CD4-positive, alpha-beta T cell treated with Interleukin-2 at 100 ng/mL for 4 hours (primary cell): ENCODE measurements around the gene POU2F1.

Experiments used
- DNase-seq: peaks from one replicate; pipeline ENCODE4 v3.0.0-alpha.2; 2020; ENCODE audit warnings: low spot score

POU2F1 gene

GRCh38 chr1:167272369-167272957 lies 51.8 kb downstream of the POU2F1 start:
- no peak for DNase-seq

GRCh38 chr1:167273027-167273800 lies 52.5 kb downstream of the POU2F1 start:
- no peak for DNase-seq

- DNase-seq: no peak
Measured at GRCh38 chr1:167274061-167274460, 53.4 kb downstream of the POU2F1 start.

- no peak for DNase-seq
Measured at GRCh38 chr1:167276969-167277368, 56.3 kb downstream of the POU2F1 start.

- no peak for DNase-seq
Measured at GRCh38 chr1:167278497-167278896, 57.8 kb downstream of the POU2F1 start.

GRCh38 chr1:167280912-167281311 lies 60.2 kb downstream of the POU2F1 start:
- no peak for DNase-seq

- no peak for DNase-seq
Measured at GRCh38 chr1:167288390-167289074, 67.8 kb downstream of the POU2F1 start.

- no peak for DNase-seq
Measured at GRCh38 chr1:167289075-167289442, 68.4 kb downstream of the POU2F1 start.

GRCh38 chr1:167289966-167290365 lies 69.3 kb downstream of the POU2F1 start:
- no peak for DNase-seq

- no peak for DNase-seq
Measured at GRCh38 chr1:167291539-167292185, 71.0 kb downstream of the POU2F1 start.

- DNase-seq: no peak
Measured at GRCh38 chr1:167292216-167292615, 71.5 kb downstream of the POU2F1 start.

GRCh38 chr1:167293057-167293456 lies 72.4 kb downstream of the POU2F1 start:
- no peak for DNase-seq

- no peak for DNase-seq
Measured at GRCh38 chr1:167294528-167294927, 73.8 kb downstream of the POU2F1 start.

- no peak for DNase-seq
Measured at GRCh38 chr1:167297222-167298214, 76.8 kb downstream of the POU2F1 start.

GRCh38 chr1:167298325-167298724 lies 77.6 kb downstream of the POU2F1 start:
- no peak for DNase-seq

- no peak for DNase-seq
Measured at GRCh38 chr1:167301355-167301754, 80.7 kb downstream of the POU2F1 start.

- no peak for DNase-seq
Measured at GRCh38 chr1:167304165-167304564, 83.5 kb downstream of the POU2F1 start.

- DNase-seq: no peak
Measured at GRCh38 chr1:167305059-167305705, 84.5 kb downstream of the POU2F1 start.

- no peak for DNase-seq
Measured at GRCh38 chr1:167305706-167306277, 85.1 kb downstream of the POU2F1 start.

- DNase-seq: no peak
Measured at GRCh38 chr1:167310732-167311131, 90.0 kb downstream of the POU2F1 start.

GRCh38 chr1:167312871-167313270 lies 92.2 kb downstream of the POU2F1 start:
- no peak for DNase-seq
